ENCODE measurements around the gene BMPR1A. TPM values are rescaled to one million over a fixed set of nuclear protein-coding genes. Genes with fewer than 3 reads are reported as not detected.

The BMPR1A gene
- total RNA-seq, 4 donors from 2014 or later, result 5.2 to 40.2 (median 26.0) TPM

DNA sequence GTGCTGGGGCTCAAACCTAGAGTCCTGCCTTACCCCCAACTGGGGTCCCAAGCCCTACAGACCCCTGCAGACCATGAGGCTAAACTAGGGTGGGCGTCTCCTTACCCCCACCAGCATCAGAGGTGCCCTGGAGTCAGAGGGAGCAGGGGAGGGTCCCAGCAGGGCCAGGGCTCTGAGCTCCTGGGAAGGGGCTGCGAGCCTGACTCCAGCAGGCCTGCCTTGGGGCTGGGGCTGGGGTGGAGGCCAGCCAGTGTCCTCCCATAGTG, 203.3 kb downstream of the BMPR1A start:
- intact Hi-C loops (cut with DNase I), result no loop called here
- H3K4me3 ChIP-seq, result peak overlapping the region in 3 of 4 donors; percentile 31 to 54 (median 41)
- no peaks in the 10 kb centered on the region for H3K36me3 ChIP-seq
- H3K9me3 ChIP-seq, result no peaks in the 10 kb centered on the region
- peak overlapping the region; percentile 42 to 86 (median 78) for H3K27ac ChIP-seq
- no peaks in the 10 kb centered on the region for H3K27me3 ChIP-seq
- TF ChIP-seq POLR2A (IDR thresholded peaks at IDR 0.05), result no peak
- TF ChIP-seq, protein P1, sequence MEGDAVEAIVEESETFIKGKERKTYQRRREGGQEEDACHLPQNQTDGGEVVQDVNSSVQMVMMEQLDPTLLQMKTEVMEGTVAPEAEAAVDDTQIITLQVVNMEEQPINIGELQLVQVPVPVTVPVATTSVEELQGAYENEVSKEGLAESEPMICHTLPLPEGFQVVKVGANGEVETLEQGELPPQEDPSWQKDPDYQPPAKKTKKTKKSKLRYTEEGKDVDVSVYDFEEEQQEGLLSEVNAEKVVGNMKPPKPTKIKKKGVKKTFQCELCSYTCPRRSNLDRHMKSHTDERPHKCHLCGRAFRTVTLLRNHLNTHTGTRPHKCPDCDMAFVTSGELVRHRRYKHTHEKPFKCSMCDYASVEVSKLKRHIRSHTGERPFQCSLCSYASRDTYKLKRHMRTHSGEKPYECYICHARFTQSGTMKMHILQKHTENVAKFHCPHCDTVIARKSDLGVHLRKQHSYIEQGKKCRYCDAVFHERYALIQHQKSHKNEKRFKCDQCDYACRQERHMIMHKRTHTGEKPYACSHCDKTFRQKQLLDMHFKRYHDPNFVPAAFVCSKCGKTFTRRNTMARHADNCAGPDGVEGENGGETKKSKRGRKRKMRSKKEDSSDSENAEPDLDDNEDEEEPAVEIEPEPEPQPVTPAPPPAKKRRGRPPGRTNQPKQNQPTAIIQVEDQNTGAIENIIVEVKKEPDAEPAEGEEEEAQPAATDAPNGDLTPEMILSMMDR (IDR thresholded peaks at IDR 0.05), result no peak
- H3K4me1 ChIP-seq, result peaks cover 40 to 98% (median 45%) of the 10 kb centered on the region in 3 donors
- no CpG with 5 or more reads among the region's 2 CpGs for WGBS, 2 donors
- DNase-seq, result no peak

DNA sequence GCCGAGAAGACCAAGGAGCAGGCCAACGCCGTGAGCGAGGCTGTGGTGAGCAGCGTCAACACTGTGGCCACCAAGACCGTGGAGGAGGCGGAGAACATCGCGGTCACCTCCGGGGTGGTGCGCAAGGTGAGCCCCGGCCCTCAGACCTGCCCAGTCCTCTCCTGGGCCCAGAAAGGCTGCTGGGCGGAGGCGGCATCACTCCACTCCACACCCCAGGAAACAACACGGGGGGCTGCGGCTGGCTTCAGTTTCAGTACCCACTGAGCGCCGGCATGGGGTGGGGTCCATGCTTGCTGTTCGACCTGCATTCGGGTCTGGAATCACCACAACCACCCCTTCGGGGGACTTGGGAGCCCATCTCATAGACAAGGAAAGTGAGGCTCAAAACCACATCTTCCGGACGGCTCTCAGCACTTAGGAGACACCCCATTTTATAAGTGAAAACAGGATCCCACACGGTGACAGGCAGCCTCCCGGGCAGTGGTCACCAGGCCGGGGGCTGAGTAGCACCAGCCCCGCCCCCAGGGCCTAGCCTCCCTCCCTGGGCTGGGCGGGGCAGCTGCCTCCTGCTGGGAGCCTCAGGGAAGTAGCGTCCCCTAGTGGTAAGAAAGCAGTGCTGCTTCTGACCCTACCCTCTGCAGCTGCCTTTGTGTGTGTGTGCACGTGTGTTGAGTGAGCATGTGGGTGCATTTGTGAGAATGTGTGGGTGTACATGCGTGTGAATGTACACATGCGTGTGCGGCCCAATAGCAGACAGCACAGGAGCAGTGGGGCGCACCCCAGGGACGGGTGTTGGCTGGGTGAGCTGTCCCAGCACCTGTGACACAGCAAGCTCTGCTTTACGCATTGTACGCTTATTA, 203.8 kb downstream of the BMPR1A start:
- H3K4me3 ChIP-seq, result peak overlapping the region in 3 of 4 donors; percentile 31 to 54 (median 41)
- intact Hi-C loops (cut with DNase I), result no loop called here
- no peaks in the 10 kb centered on the region for H3K36me3 ChIP-seq
- peak overlapping the region; percentile 42 to 86 (median 78) for H3K27ac ChIP-seq
- peaks cover 42 to 98% (median 44%) of the 10 kb centered on the region in 3 donors for H3K4me1 ChIP-seq
- H3K9me3 ChIP-seq, result no peaks in the 10 kb centered on the region
- 66 to 80% methylated on average over 9 to 10 of the region's 37 CpGs for WGBS, 2 donors
- no peak for DNase-seq
- TF ChIP-seq, protein P1 (IDR thresholded peaks at IDR 0.05), result peak; percentile 33 to 95 (median 88)
- no peak for TF ChIP-seq POLR2A (IDR thresholded peaks at IDR 0.05)
- no peaks in the 10 kb centered on the region for H3K27me3 ChIP-seq

DNA sequence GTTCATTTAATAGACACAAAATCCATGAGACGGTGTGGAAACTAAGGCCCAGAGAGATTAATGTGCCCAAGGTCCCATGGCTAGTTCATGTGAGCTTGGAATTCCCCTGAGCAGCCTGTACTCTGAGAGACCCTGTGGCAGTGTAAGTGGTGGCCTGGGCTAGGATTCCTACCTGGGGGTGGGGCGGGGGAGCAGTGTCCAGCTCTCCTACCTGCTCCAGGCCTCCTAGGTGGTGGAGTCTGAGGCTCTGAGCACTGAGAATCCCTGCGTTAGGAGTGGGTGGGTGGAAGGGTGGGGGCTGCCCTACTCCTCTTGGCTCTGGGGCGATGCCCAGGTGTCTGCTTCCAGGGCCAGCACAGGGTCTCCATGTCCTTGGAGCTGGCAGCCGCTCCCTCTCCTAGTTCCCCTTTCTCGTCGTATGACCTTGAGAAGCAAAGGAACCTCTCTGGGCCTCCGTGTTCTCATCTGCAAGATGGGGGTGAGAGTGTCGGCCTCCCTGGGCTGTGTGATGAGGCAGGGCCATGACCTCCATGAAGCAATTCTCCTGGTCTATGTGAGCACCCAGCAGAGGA, 204.5 kb downstream of the BMPR1A start:
- Histone ChIP-seq H3K27ac (peak overlapping the region in 2 of 4 donors; percentile 36 to 86), H3K36me3 (no peaks in the 10 kb centered on the region), H3K27me3 (no peaks in the 10 kb centered on the region), H3K9me3 (no peaks in the 10 kb centered on the region), H3K4me3 (no peak overlapping the region), H3K4me1 (peaks cover 42 to 98% (median 44%) of the 10 kb centered on the region in 3 donors)
- DNase-seq, result no peak
- 72 to 76% methylated on average over 5 to 8 of the region's 9 CpGs for WGBS, 2 donors
- TF ChIP-seq POLR2A (IDR thresholded peaks at IDR 0.05), result no peak
- TF ChIP-seq, protein P1 (IDR thresholded peaks at IDR 0.05), result no peak
- intact Hi-C loops (cut with DNase I), result no loop called here

DNA sequence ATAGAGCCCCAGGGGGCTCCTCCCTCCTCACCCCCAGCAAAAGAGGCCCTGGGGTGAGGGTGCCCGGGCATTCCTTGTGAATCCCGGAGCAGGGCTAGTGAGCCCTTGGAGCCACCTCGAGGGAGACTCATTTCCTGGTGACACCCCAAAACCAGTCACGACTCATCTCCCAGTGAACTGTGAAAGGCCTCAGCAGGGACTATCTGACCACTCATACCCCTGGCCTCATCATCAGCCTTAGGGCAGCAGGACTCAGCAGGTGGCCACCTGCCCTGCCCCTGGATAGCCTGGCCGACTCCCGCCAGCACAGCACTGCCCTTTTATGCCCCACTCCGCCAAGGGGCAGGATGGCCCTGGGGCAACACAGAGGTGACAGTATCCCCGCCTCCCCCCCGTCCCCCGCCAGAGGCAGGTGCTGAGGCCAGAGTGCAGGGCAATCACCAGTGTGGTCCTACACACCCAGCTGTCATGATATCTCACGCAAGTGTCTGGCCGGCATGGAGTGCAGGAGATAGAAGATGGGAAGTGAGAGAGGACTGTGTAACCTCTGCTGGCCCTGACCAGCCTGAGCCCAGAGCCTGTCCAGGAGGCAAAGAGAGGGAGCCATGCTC, 205.2 kb downstream of the BMPR1A start:
- Histone ChIP-seq H3K4me3 (no peak overlapping the region), H3K4me1 (peaks cover 46 to 99% (median 50%) of the 10 kb centered on the region in 3 donors), H3K36me3 (no peaks in the 10 kb centered on the region), H3K27ac (peak overlapping the region in 1 of 4 donors; percentile 17), H3K9me3 (no peaks in the 10 kb centered on the region), H3K27me3 (no peaks in the 10 kb centered on the region)
- DNase-seq, result no peak
- intact Hi-C loops (cut with DNase I), result no loop called here
- 96 to 100% methylated on average over 1 to 4 of the region's 12 CpGs for WGBS, 2 donors
- no peak for TF ChIP-seq POLR2A (IDR thresholded peaks at IDR 0.05)
- TF ChIP-seq, protein P1 (IDR thresholded peaks at IDR 0.05), result no peak

Data from esophagus squamous epithelium (tissue), 5 donors.